ENCODE data around the gene RHBDD1. TPM values are rescaled to one million over a fixed set of nuclear protein-coding genes. Genes with fewer than 3 reads are reported as not detected.

RHBDD1 gene
- total RNA-seq, 2 donors from 2014 or later = 35.2 to 46.2 TPM

DNA sequence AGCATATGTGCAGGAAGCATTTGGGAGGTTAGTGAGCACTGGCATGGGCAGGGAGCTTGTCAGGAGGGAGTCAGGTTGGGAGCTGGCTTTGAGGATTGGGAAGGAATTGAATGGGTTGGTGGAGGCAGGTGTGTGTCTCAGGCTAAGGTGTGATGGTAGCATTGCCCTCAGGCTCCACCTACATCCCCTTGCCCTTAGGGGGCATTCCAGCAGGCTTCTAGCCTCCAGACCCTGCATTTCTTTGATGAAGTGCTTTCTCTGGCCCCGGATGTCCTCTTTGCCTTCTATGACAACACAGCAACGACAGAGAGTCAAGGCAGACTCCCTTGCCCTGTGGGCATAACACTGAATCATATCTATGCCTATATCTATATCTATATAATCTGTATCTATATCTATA is 13.5 kb downstream of the RHBDD1 start:
- H3K9me3 Mint-ChIP-seq = no peaks in the 10 kb centered on the region
- TF ChIP-seq, protein P1, sequence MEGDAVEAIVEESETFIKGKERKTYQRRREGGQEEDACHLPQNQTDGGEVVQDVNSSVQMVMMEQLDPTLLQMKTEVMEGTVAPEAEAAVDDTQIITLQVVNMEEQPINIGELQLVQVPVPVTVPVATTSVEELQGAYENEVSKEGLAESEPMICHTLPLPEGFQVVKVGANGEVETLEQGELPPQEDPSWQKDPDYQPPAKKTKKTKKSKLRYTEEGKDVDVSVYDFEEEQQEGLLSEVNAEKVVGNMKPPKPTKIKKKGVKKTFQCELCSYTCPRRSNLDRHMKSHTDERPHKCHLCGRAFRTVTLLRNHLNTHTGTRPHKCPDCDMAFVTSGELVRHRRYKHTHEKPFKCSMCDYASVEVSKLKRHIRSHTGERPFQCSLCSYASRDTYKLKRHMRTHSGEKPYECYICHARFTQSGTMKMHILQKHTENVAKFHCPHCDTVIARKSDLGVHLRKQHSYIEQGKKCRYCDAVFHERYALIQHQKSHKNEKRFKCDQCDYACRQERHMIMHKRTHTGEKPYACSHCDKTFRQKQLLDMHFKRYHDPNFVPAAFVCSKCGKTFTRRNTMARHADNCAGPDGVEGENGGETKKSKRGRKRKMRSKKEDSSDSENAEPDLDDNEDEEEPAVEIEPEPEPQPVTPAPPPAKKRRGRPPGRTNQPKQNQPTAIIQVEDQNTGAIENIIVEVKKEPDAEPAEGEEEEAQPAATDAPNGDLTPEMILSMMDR (conservative IDR thresholded peaks at IDR 0.05) = no peak
- H3K27me3 Mint-ChIP-seq (ENCODE audit: insufficient read depth) = no peaks in the 10 kb centered on the region
- 92 to 100% methylated on average over 1 to 2 of the region's 2 CpGs for whole genome bisulfite sequencing, 2 experiments (ENCODE audit: insufficient coverage in 1 of 2, insufficient read length in 1 of 2)
- H3K36me3 Mint-ChIP-seq (ENCODE audit: low read depth) = no peaks in the 10 kb centered on the region
- DNase-seq = no peak
- Histone ChIP-seq H3K4me1 (ENCODE audit: control insufficient read depth, insufficient read depth, low read length) (no peaks in the 10 kb centered on the region), H3K4me3 (ENCODE audit: low read length) (no peak overlapping the region), H3K9ac (ENCODE audit: extremely low read depth, low read length, poor library complexity, severe bottlenecking) (no peak overlapping the region), H3K9me3 (ENCODE audit: control insufficient read depth, low read length) (no peaks in the 10 kb centered on the region), H3K36me3 (ENCODE audit: control insufficient read depth, insufficient read depth, low read length) (no peaks in the 10 kb centered on the region), H3K27ac (ENCODE audit: low read depth, low read length) (no peak overlapping the region), H3K27me3 (ENCODE audit: control insufficient read depth, insufficient read depth, low read length, poor library complexity, severe bottlenecking) (no peaks in the 10 kb centered on the region)
- H3K27ac Mint-ChIP-seq = no peak overlapping the region
- H3K4me1 Mint-ChIP-seq = no peaks in the 10 kb centered on the region
- H3K4me3 Mint-ChIP-seq = no peak overlapping the region

DNA sequence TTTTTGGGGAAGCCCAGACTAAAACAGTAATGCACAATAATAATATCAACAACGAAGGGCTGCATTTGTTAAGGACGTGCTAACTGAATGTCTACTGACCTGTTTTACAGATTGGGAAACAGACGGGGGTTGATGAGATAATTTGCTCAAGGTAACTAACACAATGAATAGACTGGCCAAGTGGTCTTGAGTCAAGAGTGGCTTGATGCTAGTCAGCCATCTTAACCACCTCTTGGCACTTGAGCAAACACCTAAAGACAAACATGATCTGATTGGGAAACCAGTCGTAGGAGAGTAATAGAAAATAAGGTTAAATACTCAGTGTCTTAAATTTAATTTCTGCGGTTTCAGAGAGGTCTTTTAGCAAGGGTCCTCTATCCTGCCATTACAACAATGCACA is 14.2 kb downstream of the RHBDD1 start:
- no peak for DNase-seq
- no peaks in the 10 kb centered on the region for H3K36me3 ChIP-seq (ENCODE audit: control insufficient read depth, insufficient read depth, low read length)
- H3K36me3 Mint-ChIP-seq (ENCODE audit: low read depth) = no peaks in the 10 kb centered on the region
- H3K4me3 Mint-ChIP-seq = no peak overlapping the region
- no peak overlapping the region for H3K27ac Mint-ChIP-seq
- H3K9me3 Mint-ChIP-seq = no peaks in the 10 kb centered on the region
- H3K27me3 ChIP-seq (ENCODE audit: control insufficient read depth, insufficient read depth, low read length, poor library complexity, severe bottlenecking) = no peaks in the 10 kb centered on the region
- H3K4me1 Mint-ChIP-seq = no peaks in the 10 kb centered on the region
- no peak overlapping the region for H3K27ac ChIP-seq (ENCODE audit: low read depth, low read length)
- WGBS, 2 experiments (ENCODE audit: insufficient coverage in 1 of 2, insufficient read length in 1 of 2) = 87 to 92% methylated on average over 3 to 5 of the region's 5 CpGs
- no peaks in the 10 kb centered on the region for H3K27me3 Mint-ChIP-seq (ENCODE audit: insufficient read depth)
- no peaks in the 10 kb centered on the region for H3K4me1 ChIP-seq (ENCODE audit: control insufficient read depth, insufficient read depth, low read length)
- no peaks in the 10 kb centered on the region for H3K9me3 ChIP-seq (ENCODE audit: control insufficient read depth, low read length)
- no peak overlapping the region for H3K9ac ChIP-seq (ENCODE audit: extremely low read depth, low read length, poor library complexity, severe bottlenecking)
- TF ChIP-seq, protein P1 (conservative IDR thresholded peaks at IDR 0.05) = no peak
- H3K4me3 ChIP-seq (ENCODE audit: low read length) = no peak overlapping the region

- H3K4me1 Mint-ChIP-seq = no peaks in the 10 kb centered on the region
- Histone ChIP-seq H3K36me3 (ENCODE audit: control insufficient read depth, insufficient read depth, low read length) (no peaks in the 10 kb centered on the region), H3K9me3 (ENCODE audit: control insufficient read depth, low read length) (no peaks in the 10 kb centered on the region), H3K27ac (ENCODE audit: low read depth, low read length) (no peak overlapping the region), H3K27me3 (ENCODE audit: control insufficient read depth, insufficient read depth, low read length, poor library complexity, severe bottlenecking) (no peaks in the 10 kb centered on the region), H3K4me3 (ENCODE audit: low read length) (no peak overlapping the region), H3K9ac (ENCODE audit: extremely low read depth, low read length, poor library complexity, severe bottlenecking) (no peak overlapping the region), H3K4me1 (ENCODE audit: control insufficient read depth, insufficient read depth, low read length) (no peaks in the 10 kb centered on the region)
- TF ChIP-seq, protein P1 (conservative IDR thresholded peaks at IDR 0.05) = no peak
- DNase-seq = no peak
- no peaks in the 10 kb centered on the region for H3K27me3 Mint-ChIP-seq (ENCODE audit: insufficient read depth)
- H3K27ac Mint-ChIP-seq = no peak overlapping the region
- WGBS, 2 experiments (ENCODE audit: insufficient coverage in 1 of 2, insufficient read length in 1 of 2) = 89% methylated on average over 1 of the region's 2 CpGs; no CpG with 5 or more reads in 1 of the 2 experiments
- H3K36me3 Mint-ChIP-seq (ENCODE audit: low read depth) = no peaks in the 10 kb centered on the region
- no peaks in the 10 kb centered on the region for H3K9me3 Mint-ChIP-seq
- no peak overlapping the region for H3K4me3 Mint-ChIP-seq
Measured at GRCh38 chr2:226855787-226856186, 19.9 kb downstream of the RHBDD1 start.

All from endodermal cell (in vitro differentiated cells).